ENCODE data around the gene USP22.

Gene USP22

DNA sequence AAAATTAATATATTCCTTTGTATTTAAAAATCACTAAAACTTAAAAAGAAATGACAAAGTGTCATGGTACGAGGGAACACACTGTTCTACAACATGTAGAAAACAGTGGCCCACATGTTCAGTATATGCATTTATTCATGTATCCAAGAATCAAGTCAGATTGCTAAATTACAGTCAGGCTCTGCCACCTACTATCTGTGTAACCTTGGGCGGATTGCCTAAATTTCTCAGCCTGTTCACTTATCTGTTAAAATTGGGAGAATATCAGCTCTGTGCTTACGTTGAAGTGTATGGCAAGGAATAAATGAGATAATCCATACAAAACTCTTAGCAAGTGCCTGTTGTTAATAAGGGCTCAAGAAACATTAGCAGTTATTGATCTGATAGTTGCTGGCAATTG lies 3.4 kb upstream of the USP22 start:
- no peak for DNase-seq

GRCh38 chr17:21044971-21045370 lies 2.2 kb upstream of the USP22 start:
- DNase-seq = no peak

- DNase-seq = peak; percentile 95 to 98
These were observed 753 bp upstream of the USP22 start for GRCh38 chr17:21043296-21044232.

GRCh38 chr17:21041741-21042457 lies 912 bp downstream of the USP22 start:
- peak; percentile 71 for DNase-seq

DNA sequence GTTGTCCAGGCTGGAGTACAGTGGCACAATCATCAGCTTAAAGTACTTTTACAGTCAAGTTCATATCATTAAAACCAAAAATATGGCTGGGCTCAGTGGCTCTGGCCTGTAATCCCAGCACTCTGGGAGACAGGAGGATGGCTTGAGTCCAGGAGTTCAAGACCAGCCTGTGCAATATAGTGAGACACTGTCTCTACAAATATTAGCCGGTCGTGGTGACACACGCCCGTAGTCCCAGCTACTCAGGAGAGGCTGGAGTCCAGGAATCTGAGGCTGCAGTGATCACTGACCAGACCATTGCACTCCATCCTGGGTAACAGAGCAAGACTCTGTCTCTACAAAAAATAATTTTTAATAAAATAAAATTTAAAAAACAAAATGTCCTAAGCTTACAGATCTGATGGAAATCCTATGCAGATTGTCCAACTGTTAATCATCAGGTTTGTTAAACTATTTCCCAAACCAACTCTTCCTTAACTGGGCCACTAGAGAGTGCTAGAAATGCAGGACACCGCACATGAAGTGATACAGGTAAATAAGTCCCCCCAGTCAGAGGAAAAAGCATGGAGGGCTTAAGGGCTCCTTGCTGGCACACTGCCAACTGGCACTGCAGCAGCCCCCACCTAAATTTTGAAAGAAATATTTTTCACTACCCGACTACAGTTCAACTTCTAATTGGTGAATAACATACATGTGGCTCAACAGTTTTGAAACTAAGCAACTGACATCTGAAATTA lies 2.8 kb downstream of the USP22 start:
- peak; percentile 40 to 56 for DNase-seq

DNA sequence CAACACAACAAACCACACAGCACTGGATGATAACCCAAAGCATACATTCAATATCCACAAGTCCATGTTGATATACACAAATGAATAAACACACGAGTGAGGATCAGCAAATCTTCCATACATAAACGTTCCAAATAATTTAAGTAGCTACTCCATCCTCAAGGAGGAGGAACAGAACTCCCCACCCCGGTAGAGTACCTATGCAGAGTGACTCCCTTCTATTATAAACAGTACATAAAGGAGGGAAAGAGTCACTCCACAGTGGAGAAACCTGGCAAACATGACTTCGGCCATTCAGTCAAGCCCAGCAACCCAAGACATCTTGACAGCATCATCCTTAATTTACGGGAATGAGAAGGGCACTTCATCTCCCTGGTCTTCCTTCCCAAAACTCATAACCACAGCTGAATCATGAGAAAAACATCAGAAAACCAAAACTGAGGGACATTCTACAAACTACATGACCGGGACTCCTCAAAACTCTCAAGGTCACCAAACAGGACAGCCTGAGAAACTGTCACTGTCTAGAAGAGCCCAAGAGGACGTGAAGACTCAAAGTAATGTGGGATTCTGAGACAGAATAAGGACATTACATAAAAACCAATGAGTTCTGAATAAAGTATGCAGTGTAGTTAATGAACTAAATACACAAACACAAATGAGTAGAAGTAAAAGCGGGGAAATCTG lies 5.6 kb downstream of the USP22 start:
- DNase-seq = no peak

- no peak for DNase-seq
These were observed 6.4 kb downstream of the USP22 start for GRCh38 chr17:21036361-21036881.

DNA sequence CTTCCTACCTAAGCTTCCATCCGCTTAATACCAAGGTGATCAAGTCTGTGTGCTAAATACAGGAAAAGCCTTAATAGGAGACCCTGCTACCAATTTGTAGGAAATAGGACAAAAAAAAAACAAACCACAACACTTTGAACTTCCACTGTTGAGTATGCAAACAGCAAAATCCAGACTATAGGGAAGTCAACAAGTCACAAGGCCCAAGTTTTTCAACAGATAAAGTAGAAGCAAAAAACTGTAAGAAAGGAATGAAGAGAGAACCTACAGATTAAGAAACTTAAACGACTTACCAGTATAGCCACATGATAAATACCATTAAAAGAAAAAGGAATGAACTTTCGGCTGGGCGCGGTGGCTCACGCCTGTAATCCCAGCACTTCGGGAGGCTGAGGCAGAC lies 7.4 kb downstream of the USP22 start:
- no peak for DNase-seq

- DNase-seq = peak; percentile 35 to 62
These were observed 8.2 kb downstream of the USP22 start for GRCh38 chr17:21034340-21035235.

GRCh38 chr17:21033350-21033749 lies 9.5 kb downstream of the USP22 start:
- DNase-seq = no peak

DNA sequence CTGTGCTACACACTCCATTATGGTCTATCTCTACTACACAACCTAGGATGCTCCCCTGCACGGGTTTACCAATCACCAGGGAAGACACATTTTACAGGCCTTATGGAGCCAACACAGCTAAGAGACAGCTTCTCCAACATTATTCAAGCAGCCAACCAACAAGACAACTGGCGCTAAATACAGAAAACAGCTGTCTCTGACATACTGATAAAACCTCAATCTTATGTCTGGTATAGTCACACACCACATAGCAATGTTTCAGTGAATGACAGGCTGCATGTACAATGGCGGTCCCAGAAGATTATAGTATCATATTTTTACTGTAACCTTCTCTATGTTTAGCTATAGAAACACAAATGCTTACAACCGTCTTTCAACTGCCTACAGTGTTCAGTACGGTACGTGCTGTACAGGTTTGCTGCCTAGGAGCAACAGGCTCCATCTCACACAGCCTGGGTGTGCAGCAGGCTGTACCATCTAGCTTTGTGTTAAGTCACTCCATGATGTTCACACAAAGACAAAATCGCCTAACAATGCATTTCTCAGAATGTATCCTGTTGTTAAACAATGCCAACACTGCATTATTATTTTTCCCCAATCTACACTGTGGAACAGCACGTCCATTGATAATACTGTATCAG lies 10.9 kb downstream of the USP22 start:
- no peak for DNase-seq

- no peak for DNase-seq
These were observed 12.4 kb downstream of the USP22 start for GRCh38 chr17:21030375-21030774.

- no peak for DNase-seq
These were observed 13.3 kb downstream of the USP22 start for GRCh38 chr17:21029515-21029914.

GRCh38 chr17:21029036-21029435 lies 13.8 kb downstream of the USP22 start:
- DNase-seq = no peak

DNA sequence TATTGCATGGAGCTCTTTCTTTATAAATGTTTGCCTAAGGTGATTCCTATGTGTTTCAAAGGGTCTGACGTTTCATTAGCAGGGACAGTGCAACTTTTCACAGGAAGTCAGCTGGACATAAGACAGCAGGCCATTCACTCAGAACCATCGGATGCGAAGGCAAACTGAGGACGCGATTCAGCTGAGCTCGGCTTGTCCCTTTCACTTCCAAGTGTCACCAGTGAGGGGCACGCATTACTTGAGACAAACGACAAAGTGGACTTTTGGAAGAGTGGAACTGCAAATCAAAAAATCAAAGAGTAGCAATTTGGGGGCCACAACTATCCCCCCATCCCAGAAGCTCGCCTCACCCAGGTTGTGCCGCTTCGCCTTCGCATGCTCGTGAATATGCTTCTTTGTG lies 14.6 kb downstream of the USP22 start:
- DNase-seq = no peak

- DNase-seq = no peak
These were observed 15.8 kb downstream of the USP22 start for GRCh38 chr17:21027031-21027430.

DNA sequence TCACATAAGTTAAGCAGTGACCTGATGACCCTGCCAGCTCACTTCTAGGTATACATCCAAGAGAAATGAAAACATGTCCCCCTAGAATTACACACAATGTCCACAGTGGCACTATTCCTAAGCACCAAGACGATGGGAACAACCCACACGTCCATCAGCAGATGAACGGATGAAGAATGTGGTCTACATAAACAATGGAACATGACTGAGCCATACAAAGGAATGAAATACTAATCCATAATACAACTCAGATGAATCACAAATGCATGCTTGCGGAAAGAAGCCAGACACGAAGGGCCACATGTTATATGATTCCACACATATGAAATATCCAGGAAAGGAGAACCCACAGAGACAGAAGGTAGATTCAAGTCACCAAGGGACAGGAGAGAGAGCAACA lies 17.4 kb downstream of the USP22 start:
- no peak for DNase-seq

GRCh38 chr17:21024024-21024423 lies 18.8 kb downstream of the USP22 start:
- no peak for DNase-seq

GRCh38 chr17:21021208-21021803 lies 21.5 kb downstream of the USP22 start:
- DNase-seq = no peak

DNA sequence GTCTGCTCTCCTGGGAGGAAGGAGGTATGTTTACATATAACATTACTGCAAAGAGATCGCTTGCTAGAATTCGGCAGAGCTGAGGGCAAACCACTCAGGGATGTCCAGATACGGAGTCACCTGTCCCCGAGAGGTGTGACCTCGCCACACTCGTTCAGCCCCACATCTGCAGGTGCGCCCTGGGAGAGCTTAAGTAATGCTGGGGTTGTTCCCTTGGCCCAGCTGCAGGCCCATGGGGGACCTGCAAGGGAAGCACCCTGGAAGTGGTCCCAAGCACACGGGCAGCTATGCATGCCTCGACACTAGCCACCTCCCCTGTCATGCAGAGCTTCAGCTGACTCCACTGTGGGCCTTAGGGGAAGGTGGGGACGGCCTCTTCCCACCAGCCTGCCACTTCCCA lies 22.2 kb downstream of the USP22 start:
- no peak for DNase-seq
